Caco-2 (cell line): ENCODE results near the gene TREML2. TPM values are rescaled to one million over a fixed set of nuclear protein-coding genes. Genes with fewer than 3 reads are reported as not detected.

Source experiments
- BruUV-seq: library from RNA; stranded (reverse); fragments of 400-500 nt; replicated peaks from 2 replicates; lab custom pipeline; 2021; lab: Mats Ljungman, UMichigan
- CTCF ChIA-PET: fragments of 300-600 bp; sonication (Branson Sonifier 250); formaldehyde crosslinking; loops from one replicate; lab custom pipeline; 2022; ENCODE audit warnings: antibody characterized with exemption; lab: Charles Lee
- POLR2A ChIA-PET: fragments of 300-600 bp; sonication (Branson Sonifier 250); formaldehyde crosslinking; loops from one replicate; lab custom pipeline; 2022; ENCODE audit warnings: antibody characterized with exemption; lab: Charles Lee
- DNase-seq, 2 experiments: peaks; one replicate each; pipeline versions ENCODE4 v3.0.0 to v3.0.0-alpha.2; 2020 to 2022
- H3K27me3 ChIP-seq: replicated peaks from 2 replicates; pipeline ENCODE4 v1.6.0; 2011; ENCODE audit warnings: low read length; ENCODE audit not compliant: control insufficient read depth, insufficient read depth
- H3K36me3 ChIP-seq: 2 replicates; pipeline ENCODE4 v1.5.1; 2011; ENCODE audit warnings: low read length; ENCODE audit not compliant: control insufficient read depth, insufficient read depth
- H3K4me1 ChIP-seq: fragments of 250-450 bp; sonication (Bioruptor Pico); 2 replicates; pipeline ENCODE4 v1.5.1; 2020; ENCODE audit warnings: mild to moderate bottlenecking
- H3K4me3 ChIP-seq: 2 replicates; pipeline ENCODE4 v1.5.1; 2011; ENCODE audit warnings: low read depth, mild to moderate bottlenecking, control low read depth, low read length
- H3K9me3 ChIP-seq: fragments of 250-450 bp; sonication (Bioruptor Pico); 2 replicates; pipeline ENCODE4 v1.5.1; 2020; ENCODE audit warnings: mild to moderate bottlenecking, moderate library complexity
- H3K27ac Mint-ChIP-seq: one replicate; pipeline ENCODE4 v1.8.0; 2022; ENCODE audit warnings: mixed read lengths; ENCODE audit not compliant: unreplicated experiment
- H3K27me3 Mint-ChIP-seq: one replicate; pipeline ENCODE4 v1.8.0; 2022; ENCODE audit warnings: mixed read lengths; ENCODE audit not compliant: insufficient read depth, unreplicated experiment
- H3K36me3 Mint-ChIP-seq: one replicate; pipeline ENCODE4 v1.8.0; 2022; ENCODE audit warnings: mild to moderate bottlenecking, mixed read lengths; ENCODE audit not compliant: insufficient read depth, unreplicated experiment
- H3K4me1 Mint-ChIP-seq: one replicate; pipeline ENCODE4 v1.8.0; 2022; ENCODE audit warnings: low read depth, mixed read lengths; ENCODE audit not compliant: unreplicated experiment
- H3K4me3 Mint-ChIP-seq: one replicate; pipeline ENCODE4 v1.8.0; 2022; ENCODE audit warnings: mild to moderate bottlenecking, moderate library complexity, mixed read lengths; ENCODE audit not compliant: unreplicated experiment
- H3K9me3 Mint-ChIP-seq: one replicate; pipeline ENCODE4 v1.8.0; 2022; ENCODE audit warnings: mixed read lengths; ENCODE audit not compliant: unreplicated experiment
- CTCF ChIP-seq, 2 experiments: fragments of 200-600 bp in 1 of 2; IDR thresholded peaks; 1 replicate in 1 of 2; 2 replicates in 1 of 2; pipeline versions ENCODE4 v1.5.1 to v1.8.0; 2011 to 2022; ENCODE audit warnings: antibody characterized with exemption in 1 of 2, control low read depth in 1 of 2, inconsistent platforms in 1 of 2, low read depth in 1 of 2, low read length in 1 of 2, mild to moderate bottlenecking in 1 of 2, moderate library complexity in 1 of 2; ENCODE audit not compliant: insufficient read depth in 1 of 2, severe bottlenecking in 1 of 2, unreplicated experiment in 1 of 2
- intact Hi-C: fragments of 100-400 bp; cut with micrococcal nuclease; formaldehyde crosslinking; loops from one replicate; pipeline ENCODE4 v1.10.0; 2022; ENCODE audit not compliant: unreplicated experiment
- total RNA-seq: library from RNA; stranded (reverse); gene quantifications from 2 replicates; pipeline ENCODE4 v1.2.3, GENCODE V29; 2022

TREML2 gene
- total RNA-seq, 1 experiment from 2014 or later: not detected

GRCh38 chr6:41237128-41237527, 36.2 kb upstream of the TREML2 start:
- Mint-ChIP-seq H3K27me3 (peaks cover 34% of the 10 kb centered on the region), H3K36me3 (no peaks in the 10 kb centered on the region), H3K4me1 (no peaks in the 10 kb centered on the region), H3K4me3 (no peak overlapping the region), H3K27ac (no peak overlapping the region), H3K9me3 (no peaks in the 10 kb centered on the region)
- no peak for DNase-seq
- H3K9me3 ChIP-seq: no peaks in the 10 kb centered on the region
- H3K4me3 ChIP-seq: no peak overlapping the region
- TF ChIP-seq CTCF (IDR thresholded peaks at IDR 0.05; ENCODE audit: insufficient read depth in 1 of 2, low read depth in 1 of 2, low read length in 1 of 2, severe bottlenecking in 1 of 2, unreplicated experiment in 1 of 2): no peak
- H3K36me3 ChIP-seq: no peaks in the 10 kb centered on the region
- ChIA-PET CTCF (no interaction called here), POLR2A (no interaction called here)
- intact Hi-C loops: no loop called here
- no peaks in the 10 kb centered on the region; the same call in 1 of the 2 replicates for H3K27me3 ChIP-seq
- no peaks in the 10 kb centered on the region for H3K4me1 ChIP-seq
- BruUV-seq: no TSS peak

GRCh38 chr6:41236276-41236675, 35.3 kb upstream of the TREML2 start:
- CTCF ChIA-PET: no interaction called here

GRCh38 chr6:41232667-41233066, 31.7 kb upstream of the TREML2 start:
- POLR2A ChIA-PET: no interaction called here
- TF ChIP-seq CTCF (IDR thresholded peaks at IDR 0.05; ENCODE audit: insufficient read depth in 1 of 2, low read depth in 1 of 2, low read length in 1 of 2, severe bottlenecking in 1 of 2, unreplicated experiment in 1 of 2): no peak
- Histone ChIP-seq H3K4me1 (no peaks in the 10 kb centered on the region), H3K9me3 (no peaks in the 10 kb centered on the region), H3K27me3 (no peaks in the 10 kb centered on the region), H3K36me3 (no peaks in the 10 kb centered on the region), H3K4me3 (no peak overlapping the region)
- H3K4me3 Mint-ChIP-seq: no peak overlapping the region
- no peak overlapping the region for H3K27ac Mint-ChIP-seq
- no TSS peak for BruUV-seq
- no peaks in the 10 kb centered on the region for H3K4me1 Mint-ChIP-seq
- H3K36me3 Mint-ChIP-seq: no peaks in the 10 kb centered on the region
- DNase-seq: no peak
- intact Hi-C loops: no loop called here
- CTCF ChIA-PET: interaction anchor here (0.6 to 0.7 kb wide), 2 partner anchors 20 to 53 kb away, joined by 3 read pairs; no protein-coding TSS in a partner anchor
- no peaks in the 10 kb centered on the region for H3K9me3 Mint-ChIP-seq
- H3K27me3 Mint-ChIP-seq: peaks cover 38% of the 10 kb centered on the region

More at GRCh38 chr6:41236276-41236675, 35.3 kb upstream of the TREML2 start:
- TF ChIP-seq CTCF (IDR thresholded peaks at IDR 0.05; ENCODE audit: insufficient read depth in 1 of 2, low read depth in 1 of 2, low read length in 1 of 2, severe bottlenecking in 1 of 2, unreplicated experiment in 1 of 2): no peak
- POLR2A ChIA-PET: no interaction called here
- Histone ChIP-seq H3K4me3 (no peak overlapping the region), H3K9me3 (no peaks in the 10 kb centered on the region), H3K4me1 (no peaks in the 10 kb centered on the region), H3K36me3 (no peaks in the 10 kb centered on the region), H3K27me3 (no peaks in the 10 kb centered on the region)
- Mint-ChIP-seq H3K9me3 (no peaks in the 10 kb centered on the region), H3K4me1 (no peaks in the 10 kb centered on the region), H3K36me3 (no peaks in the 10 kb centered on the region), H3K27me3 (peaks cover 34% of the 10 kb centered on the region), H3K27ac (no peak overlapping the region), H3K4me3 (no peak overlapping the region)
- no peak for DNase-seq
- intact Hi-C loops: no loop called here
- no TSS peak for BruUV-seq
